HL-60 (cell line): ENCODE measurements around the gene B4GAT1.
"Not testable (repeated sequence)": the region's sequence is repeated elsewhere in the genome, so short reads cannot be mapped to it uniquely, and the experiment has no call there.

Source experiments
- DNase-seq, 2 experiments: peaks; one replicate each; pipeline ENCODE4 v3.0.0-alpha.2; 2010 to 2020; ENCODE audit warnings: low read depth in 1 of 2, low spot score in 1 of 2
- H3K27ac ChIP-seq: fragments of 250-450 bp; sonication (Bioruptor Pico); replicated peaks from 2 replicates; pipeline ENCODE4 v1.5.1; 2020; ENCODE audit warnings: mild to moderate bottlenecking, moderate library complexity
- H3K27me3 ChIP-seq: fragments of 250-450 bp; sonication (Bioruptor Pico); 2 replicates; pipeline ENCODE4 v1.5.1; 2021; ENCODE audit warnings: mild to moderate bottlenecking, moderate library complexity; ENCODE audit not compliant: insufficient read depth, poor library complexity, severe bottlenecking
- H3K4me3 ChIP-seq: replicated peaks from 2 replicates; pipeline ENCODE4 v1.5.1; 2011; ENCODE audit warnings: mild to moderate bottlenecking, control low read depth, low read length; ENCODE audit not compliant: insufficient read depth
- GABPA ChIP-seq: IDR thresholded peaks from 2 replicates; pipeline ENCODE4 v1.6.1; 2012; ENCODE audit warnings: low read depth
- POLR2AphosphoS5 ChIP-seq: IDR thresholded peaks from 2 replicates; pipeline ENCODE4 v1.6.1; 2012; ENCODE audit warnings: low read depth
- SPI1 ChIP-seq: IDR thresholded peaks from 2 replicates; pipeline ENCODE4 v1.6.1; 2012; ENCODE audit warnings: low read depth, mild to moderate bottlenecking, borderline replicate concordance
- TF ChIP-seq, protein P1 (sequence below): IDR thresholded peaks from 2 replicates; pipeline ENCODE4 v1.6.1; 2012; ENCODE audit warnings: low read depth; ENCODE audit not compliant: insufficient replicate concordance
- TF ChIP-seq, protein P2 (sequence below): IDR thresholded peaks from one replicate; pipeline ENCODE4 v1.5.1; 2011; ENCODE audit warnings: low read length, control low read depth, inconsistent platforms; ENCODE audit not compliant: insufficient read depth

The B4GAT1 gene

DNA sequence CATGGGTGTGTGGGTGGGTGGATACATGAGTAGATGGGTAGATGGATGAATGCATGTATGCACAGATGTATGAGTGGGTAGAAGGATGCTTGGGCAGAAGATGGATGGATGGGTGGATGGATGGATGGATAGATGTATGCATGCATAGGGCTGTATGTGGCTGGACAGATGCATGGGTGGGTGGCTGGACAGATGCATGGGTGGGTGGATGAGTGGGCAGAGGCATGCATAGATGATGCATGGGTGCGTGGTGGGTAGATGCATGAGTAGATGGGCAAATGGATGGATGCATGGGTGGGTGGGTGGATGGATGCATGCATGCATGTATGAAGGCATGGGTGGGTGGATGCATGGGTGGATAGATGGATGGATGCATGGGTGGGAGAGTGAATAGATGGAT is 23.7 kb downstream of the B4GAT1 start:
- H3K27ac ChIP-seq = no peak overlapping the region
- H3K27me3 ChIP-seq = no peaks in the 10 kb centered on the region
- TF ChIP-seq, protein P1, sequence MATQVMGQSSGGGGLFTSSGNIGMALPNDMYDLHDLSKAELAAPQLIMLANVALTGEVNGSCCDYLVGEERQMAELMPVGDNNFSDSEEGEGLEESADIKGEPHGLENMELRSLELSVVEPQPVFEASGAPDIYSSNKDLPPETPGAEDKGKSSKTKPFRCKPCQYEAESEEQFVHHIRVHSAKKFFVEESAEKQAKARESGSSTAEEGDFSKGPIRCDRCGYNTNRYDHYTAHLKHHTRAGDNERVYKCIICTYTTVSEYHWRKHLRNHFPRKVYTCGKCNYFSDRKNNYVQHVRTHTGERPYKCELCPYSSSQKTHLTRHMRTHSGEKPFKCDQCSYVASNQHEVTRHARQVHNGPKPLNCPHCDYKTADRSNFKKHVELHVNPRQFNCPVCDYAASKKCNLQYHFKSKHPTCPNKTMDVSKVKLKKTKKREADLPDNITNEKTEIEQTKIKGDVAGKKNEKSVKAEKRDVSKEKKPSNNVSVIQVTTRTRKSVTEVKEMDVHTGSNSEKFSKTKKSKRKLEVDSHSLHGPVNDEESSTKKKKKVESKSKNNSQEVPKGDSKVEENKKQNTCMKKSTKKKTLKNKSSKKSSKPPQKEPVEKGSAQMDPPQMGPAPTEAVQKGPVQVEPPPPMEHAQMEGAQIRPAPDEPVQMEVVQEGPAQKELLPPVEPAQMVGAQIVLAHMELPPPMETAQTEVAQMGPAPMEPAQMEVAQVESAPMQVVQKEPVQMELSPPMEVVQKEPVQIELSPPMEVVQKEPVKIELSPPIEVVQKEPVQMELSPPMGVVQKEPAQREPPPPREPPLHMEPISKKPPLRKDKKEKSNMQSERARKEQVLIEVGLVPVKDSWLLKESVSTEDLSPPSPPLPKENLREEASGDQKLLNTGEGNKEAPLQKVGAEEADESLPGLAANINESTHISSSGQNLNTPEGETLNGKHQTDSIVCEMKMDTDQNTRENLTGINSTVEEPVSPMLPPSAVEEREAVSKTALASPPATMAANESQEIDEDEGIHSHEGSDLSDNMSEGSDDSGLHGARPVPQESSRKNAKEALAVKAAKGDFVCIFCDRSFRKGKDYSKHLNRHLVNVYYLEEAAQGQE = no peak
- TF ChIP-seq SPI1 = no peak
- TF ChIP-seq POLR2AphosphoS5 = no peak
- no peak for TF ChIP-seq GABPA
- TF ChIP-seq, protein P2, sequence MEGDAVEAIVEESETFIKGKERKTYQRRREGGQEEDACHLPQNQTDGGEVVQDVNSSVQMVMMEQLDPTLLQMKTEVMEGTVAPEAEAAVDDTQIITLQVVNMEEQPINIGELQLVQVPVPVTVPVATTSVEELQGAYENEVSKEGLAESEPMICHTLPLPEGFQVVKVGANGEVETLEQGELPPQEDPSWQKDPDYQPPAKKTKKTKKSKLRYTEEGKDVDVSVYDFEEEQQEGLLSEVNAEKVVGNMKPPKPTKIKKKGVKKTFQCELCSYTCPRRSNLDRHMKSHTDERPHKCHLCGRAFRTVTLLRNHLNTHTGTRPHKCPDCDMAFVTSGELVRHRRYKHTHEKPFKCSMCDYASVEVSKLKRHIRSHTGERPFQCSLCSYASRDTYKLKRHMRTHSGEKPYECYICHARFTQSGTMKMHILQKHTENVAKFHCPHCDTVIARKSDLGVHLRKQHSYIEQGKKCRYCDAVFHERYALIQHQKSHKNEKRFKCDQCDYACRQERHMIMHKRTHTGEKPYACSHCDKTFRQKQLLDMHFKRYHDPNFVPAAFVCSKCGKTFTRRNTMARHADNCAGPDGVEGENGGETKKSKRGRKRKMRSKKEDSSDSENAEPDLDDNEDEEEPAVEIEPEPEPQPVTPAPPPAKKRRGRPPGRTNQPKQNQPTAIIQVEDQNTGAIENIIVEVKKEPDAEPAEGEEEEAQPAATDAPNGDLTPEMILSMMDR = no peak
- no peak overlapping the region for H3K4me3 ChIP-seq
- no peak for DNase-seq

DNA sequence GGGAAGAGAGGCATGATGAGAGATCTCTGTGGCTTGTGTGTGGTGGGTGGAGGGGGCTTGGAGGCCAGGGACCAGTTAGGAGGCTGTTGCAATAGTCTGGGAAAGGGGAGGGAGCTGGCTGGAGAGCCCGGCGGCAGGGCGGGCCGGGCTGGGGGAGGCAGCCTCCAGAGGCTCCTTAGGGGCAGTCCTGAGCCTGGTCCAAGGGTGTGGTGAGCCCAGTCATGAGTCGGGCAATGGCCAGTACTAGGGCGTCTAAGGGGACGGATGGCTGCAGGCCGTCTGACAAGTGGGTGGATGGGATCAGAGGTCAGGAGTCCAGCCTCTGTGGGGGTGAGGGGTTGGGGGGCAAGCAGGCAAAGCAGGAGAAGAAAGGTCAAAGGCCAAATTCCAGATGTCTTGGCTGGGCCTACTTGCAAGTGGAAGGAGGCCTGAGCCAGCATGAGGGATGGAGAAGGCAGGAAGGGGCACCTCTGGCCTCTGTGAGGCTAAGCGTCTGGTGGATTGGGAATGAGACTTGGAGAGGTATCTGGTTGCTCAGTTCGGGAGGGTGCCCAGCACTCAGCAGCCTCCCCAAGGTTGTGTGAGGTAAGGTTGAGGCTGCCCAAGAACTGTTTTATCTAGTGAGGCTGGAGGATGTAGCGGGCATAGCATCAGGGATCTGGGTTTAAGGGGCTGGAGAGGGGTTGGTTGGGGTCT is 24.5 kb downstream of the B4GAT1 start:
- DNase-seq = no peak
- TF ChIP-seq GABPA (no peak), POLR2AphosphoS5 (no peak), SPI1 (no peak)
- TF ChIP-seq, protein P1 = no peak
- TF ChIP-seq, protein P2 = no peak
- Histone ChIP-seq H3K27ac (no peak overlapping the region), H3K4me3 (no peak overlapping the region), H3K27me3 (no peaks in the 10 kb centered on the region)

DNA sequence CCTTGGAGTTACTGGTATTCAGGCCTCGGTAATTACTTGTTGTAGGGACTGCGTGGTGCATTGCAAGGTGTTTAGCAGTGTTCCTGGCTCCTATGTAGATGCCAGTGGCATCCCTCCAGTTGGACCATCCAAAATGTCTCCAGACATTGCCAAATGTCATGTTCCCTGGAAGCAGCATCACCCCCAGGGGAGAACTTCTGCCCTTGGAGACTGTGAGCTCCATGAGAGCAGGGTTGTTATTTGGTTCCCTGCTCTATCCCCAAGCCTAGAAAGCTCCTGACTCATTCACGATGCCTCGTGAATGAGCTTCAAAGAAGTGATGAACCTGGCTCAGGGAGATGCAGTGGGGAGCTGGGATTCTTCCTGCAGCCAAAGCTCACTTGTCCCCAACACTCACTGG is 25.8 kb downstream of the B4GAT1 start:
- H3K4me3 ChIP-seq = no peak overlapping the region
- TF ChIP-seq GABPA (no peak), SPI1 (no peak), POLR2AphosphoS5 (no peak)
- TF ChIP-seq, protein P2 = no peak
- TF ChIP-seq, protein P1 = no peak
- H3K27me3 ChIP-seq = no peaks in the 10 kb centered on the region
- no peak for DNase-seq
- H3K27ac ChIP-seq = no peak overlapping the region

DNA sequence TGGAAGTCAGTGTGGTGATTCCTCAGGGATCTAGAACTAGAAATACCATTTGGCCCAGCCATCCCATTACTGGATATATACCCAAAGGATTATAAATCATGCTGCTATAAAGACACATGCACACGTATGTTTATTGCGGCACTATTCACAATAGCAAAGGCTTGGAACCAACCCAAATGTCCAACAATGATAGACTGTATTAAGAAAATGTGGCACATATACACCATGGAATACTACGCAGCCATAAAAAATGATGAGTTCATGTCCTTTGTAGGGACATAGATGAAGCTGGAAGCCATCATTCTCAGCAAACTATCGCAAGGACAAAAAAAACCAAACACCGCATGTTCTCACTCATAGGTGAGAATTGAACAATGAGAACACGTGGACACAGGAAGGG is 26.7 kb downstream of the B4GAT1 start:
- not testable (repeated sequence) for DNase-seq, H3K27me3 ChIP-seq, H3K27ac ChIP-seq, H3K4me3 ChIP-seq

DNA sequence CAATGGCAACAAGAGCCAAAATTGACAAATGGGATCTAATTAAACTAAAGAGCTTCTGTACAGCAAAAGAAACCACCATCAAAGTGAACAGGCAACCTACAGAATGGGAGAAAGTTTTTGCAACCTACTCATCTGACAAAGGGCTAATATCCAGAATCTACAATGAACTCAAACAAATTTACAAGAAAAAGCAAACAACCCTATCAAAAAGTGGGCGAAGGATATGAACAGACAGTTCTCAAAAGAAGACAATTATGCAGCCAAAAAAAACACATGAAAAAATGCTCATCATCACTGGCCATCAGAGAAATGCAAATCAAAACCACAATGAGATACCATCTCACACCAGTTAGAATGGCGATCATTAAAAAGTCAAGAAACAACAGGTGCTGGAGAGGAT is 27.1 kb downstream of the B4GAT1 start:
- H3K4me3 ChIP-seq, H3K27me3 ChIP-seq, H3K27ac ChIP-seq, DNase-seq: not testable (repeated sequence)
